GDM1 (cell line): ENCODE results near the gene UBAP2.

ENCODE experiments used
- DNase-seq: peaks from one replicate; lab custom pipeline; 2025; lab: John Stamatoyannopoulos, UW

Gene UBAP2

DNA sequence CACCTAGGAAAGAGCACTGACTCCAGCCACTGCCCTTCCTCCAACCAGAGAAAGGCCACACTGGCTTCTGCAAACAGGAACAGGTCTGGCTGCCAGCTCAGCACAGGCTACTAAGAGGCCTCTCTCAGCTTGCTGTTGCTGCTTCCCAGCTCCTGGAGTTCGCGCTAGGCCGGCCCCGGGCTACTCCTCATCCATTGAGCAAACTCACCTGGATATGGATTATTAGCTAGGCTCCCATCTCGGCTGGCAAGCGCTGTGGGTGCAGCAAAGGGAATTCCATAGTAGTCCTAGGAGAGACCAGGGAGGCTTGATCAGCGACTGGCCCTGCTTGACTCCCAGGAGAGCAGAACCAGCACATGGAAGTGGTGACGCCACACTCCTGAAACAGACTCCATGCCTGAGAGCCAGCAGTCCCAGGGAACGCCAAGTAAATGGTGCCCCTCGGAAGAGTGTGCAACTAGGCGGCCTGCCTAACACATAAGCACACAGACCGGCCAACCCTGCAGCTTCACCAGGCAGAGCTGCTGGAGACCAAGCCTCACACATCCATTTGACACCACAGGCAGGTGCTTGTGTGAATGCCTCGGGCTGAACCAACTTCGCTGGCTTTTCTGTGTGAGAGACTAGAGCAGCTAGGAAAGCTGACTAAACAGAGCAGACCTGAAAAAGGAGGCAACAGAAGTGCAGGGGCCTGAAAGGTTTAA lies 124.5 kb downstream of the UBAP2 start:
- no peak for DNase-seq

DNA sequence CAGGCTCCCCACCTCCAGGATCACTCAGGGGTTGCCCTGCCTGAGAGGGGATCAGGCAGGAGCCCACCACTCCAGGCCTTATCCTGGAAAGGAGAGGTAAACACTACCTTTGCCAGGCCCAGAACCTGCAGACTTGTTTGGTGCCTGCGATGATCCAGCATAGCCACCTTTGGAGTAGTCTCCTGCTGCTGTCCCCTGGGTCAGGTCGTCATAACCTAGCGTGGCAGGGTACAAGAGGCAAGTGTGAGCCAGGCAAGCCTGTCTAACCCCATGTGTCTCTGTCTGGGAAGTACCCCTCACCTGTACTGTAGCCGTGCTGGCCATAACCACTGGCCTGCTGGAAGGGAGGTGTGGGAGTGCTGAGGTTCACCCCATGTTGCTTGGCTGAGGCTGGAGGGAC lies 125.6 kb downstream of the UBAP2 start:
- DNase-seq: no peak

DNA sequence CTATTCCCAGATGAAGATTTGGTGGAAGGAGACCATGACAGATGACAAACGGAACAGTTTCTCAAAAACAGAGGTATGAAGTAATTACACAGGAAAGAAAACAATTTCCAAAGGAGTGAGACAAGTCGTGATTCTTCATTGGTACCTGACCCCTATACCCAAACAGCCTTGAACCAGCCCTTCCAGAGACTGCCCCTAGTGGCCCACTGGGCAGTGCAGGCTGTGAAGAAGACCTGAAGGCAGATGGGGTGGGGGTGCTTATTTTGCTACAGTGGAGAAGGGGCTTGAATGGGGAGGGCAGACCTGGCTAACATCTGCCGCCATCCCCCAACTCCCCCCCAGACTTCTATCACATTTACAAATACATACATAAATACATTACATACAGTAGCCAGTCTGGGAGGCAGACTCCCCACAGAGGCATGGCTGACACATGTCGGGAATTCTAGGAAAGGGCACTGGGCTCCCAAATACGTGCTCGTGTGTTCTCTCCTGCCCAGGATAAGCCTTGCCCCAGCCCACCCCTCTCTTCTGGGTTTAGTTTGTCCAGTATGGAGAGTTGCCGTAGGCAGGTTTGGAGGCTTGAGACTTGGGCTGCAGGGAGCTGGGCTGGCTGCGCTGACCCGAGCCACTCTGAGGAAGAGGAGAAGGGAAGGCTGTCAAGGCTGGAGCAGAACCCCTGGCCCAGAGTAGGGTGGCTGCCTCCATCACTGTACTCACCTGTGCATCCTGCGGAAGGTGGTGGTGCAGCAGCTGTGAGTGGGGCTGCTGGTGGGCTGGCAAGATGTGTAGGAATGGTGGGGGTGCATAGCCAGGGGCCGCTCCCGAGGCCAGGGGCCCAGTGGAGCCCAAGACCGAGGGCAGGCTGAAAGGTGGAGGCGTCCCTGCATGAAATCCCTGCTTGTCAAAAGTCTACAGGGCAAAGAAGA lies 126.5 kb downstream of the UBAP2 start:
- DNase-seq: no peak

DNA sequence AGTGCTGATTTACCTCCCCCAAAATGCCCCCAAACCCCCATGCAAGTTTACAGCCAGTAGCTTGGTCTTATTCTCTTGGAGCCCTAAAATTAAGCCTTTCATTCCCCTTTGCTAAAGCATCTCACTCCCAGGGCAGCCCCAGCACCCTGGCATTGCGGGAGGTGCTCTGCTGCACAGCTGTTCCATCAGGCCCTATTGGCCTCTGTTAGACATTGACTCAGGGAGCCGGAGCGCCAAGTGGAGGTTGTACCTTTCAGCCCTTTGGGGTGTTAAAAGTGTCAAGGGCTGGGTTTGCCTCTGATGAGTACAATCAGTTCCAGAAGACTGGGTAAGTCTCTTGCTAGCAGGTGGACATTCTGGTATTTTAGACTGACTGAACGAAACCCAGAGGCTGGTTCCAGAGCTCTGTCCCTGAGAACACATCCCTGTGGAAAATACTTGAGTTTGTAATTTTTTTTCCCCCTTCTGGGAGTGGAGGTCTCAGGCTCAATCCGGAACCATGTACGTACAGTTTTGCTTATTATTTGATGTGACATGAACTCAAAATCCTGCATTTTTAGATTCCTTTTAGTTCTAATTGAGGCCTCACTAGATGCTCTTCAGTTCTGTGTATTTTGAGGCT lies 129.3 kb downstream of the UBAP2 start:
- no peak for DNase-seq

DNA sequence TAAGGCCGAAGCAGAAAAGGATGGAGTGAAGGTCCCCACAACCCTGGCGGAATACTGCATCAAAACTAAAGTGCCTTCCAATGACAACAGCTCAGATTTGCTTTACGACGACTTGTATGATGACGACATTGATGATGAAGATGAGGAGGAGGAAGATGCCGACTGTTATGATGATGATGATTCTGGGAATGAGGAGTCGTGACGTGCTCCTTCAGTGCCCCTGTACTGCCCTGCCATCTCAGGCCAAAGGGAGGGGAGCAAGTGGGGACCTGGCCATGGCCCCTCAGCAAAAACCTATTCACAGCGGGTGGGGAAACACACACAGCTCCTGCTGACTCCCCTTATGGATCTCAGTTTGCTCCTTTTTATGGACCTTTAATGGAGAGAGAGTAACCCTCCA lies 131.7 kb downstream of the UBAP2 start:
- DNase-seq: no peak

DNA sequence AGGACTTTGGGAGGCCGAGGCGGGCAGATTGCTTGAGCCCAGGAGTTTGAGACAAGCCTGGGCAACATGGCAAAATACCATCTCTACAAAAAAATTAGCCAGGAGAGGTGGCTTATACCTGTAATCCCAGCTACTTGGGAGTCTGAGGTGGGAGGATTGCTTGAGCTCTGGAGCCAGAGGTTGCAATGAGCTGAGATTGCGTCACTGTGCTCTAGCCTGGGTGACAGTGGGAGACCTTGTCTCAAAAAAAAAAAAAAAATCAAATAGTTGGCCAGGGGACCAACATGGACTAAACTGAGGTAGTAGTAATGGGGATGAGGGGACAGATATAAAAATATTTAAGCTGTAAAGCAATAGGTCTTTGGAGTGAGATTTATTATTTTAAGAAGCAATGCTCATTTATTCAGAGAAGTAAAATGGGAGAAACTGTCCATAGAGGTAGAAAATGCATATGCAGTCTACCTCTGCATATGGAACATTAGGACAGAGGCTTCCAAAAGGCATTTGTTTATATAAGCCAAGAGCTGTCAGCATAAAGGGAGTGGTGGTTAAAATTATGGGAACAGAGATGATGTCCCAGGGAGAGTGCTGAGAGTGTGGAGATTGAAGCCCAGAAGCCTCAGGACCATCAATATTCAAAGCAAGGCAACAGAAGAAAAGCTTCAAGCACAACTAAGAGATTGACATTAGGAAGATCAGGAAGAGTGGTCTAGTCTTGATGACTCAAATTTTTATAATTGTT lies 133.6 kb downstream of the UBAP2 start:
- no peak for DNase-seq

DNA sequence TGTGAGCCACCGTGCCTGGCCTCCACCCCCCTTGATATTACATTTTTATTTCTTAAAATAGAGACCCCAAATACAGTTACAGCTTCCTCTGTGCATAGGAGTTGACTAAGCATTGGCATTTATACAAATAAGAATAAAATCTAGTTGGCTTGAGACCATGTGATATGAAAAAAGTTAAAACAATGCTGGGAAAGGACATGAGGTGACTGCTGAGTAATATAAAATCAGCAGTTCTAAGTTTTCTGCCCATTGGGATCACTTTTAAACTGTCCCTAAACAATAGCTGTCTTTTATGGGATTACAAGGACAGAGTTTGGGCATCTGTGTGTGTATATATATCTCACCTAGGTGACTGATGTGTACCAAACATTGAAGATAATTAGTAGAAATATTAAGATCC lies 135.1 kb downstream of the UBAP2 start:
- no peak for DNase-seq

DNA sequence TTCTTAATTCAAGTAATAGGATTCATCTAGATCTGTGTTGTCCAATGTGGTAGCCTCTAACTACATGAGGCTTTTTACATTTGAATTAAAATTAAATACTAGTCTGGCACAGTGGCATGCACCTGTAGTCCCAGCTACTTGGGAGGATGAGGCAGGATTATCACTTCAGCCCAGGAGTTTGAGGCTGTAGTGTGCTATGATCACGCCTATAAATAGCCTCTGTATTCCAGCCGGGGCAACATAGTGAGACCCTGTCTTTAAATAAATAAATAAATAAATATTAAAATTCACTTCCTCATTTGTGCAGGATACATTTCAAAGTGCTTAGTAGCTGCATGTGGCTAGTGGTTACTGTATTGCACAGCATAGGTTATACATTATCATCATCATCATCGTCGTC lies 139.9 kb downstream of the UBAP2 start:
- no peak for DNase-seq

DNA sequence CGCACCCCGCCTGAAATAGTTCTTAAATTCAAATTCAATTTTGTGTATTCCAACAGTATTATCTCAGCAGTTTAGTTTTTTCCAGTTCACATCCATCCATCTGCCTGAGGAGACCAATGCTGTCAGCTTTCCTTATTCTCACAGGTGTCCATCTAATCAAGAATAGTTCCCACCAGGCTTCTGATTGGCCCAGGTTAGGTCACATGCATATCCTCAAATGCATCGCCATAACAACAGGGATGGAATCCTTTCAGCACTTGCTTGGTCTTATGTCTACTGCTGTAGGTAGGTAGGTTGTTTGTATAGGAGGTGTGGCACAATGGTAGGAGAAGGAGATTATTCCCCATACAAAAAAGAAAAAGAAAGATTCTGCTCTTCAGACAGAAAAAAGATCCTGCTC lies 140.6 kb downstream of the UBAP2 start:
- no peak for DNase-seq

DNA sequence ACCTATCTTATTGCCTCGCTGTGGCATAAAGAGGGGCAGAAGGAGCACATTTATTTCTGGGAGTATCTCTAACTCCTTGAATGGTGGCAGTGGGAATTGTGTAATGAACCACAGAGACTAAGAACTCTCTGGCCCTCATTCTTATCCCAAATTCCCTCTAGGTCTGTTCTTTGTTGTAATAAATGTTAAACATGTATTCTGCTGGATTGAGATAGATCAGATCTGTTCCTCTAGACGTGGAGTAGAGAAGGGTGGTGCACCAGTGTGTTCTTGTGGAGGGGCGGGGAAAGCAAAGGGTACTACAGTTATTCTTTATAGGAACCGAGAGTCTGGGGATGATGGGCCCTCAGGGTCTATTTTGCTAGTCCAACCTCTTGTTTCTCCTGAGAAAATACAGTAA lies 141.3 kb downstream of the UBAP2 start:
- DNase-seq: no peak

DNA sequence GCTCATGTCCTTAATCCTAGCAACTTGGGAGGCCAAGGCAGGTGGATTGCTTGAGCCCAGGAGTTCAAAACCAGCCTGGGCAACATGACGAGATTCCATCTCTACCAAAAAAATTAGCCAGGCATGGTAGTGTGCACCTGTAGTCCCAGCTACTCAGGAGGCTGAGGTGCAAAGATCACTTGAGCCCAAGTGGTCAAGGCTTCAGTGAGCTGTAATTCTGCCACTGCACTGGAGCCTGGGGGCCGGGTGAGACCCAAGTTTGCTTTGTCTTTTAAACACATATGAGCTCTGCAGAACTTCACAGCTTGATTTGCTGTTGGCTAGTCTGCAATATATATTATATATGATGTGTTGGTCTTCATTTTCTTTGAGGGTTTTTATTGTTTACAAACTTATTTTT lies 141.9 kb downstream of the UBAP2 start:
- no peak for DNase-seq

DNA sequence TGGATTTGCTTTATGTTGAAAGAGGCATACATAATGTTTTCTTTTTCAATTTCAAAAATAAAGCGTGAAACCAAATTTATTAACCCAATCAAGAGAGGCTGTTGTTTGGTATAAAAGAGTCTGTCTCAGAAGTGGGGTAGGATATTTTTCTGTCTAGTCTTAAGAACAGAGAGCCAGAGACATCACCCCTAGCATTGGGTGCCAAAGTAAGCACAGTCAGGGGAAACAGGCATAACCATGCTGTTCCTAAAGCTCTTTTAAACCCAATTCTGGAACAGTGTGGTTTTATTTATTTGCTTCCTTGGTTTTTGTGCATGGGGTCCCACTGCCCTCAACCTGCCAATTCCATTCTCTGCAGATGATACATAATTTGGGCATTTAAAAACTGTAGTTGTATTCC lies 143.6 kb downstream of the UBAP2 start:
- no peak for DNase-seq

DNA sequence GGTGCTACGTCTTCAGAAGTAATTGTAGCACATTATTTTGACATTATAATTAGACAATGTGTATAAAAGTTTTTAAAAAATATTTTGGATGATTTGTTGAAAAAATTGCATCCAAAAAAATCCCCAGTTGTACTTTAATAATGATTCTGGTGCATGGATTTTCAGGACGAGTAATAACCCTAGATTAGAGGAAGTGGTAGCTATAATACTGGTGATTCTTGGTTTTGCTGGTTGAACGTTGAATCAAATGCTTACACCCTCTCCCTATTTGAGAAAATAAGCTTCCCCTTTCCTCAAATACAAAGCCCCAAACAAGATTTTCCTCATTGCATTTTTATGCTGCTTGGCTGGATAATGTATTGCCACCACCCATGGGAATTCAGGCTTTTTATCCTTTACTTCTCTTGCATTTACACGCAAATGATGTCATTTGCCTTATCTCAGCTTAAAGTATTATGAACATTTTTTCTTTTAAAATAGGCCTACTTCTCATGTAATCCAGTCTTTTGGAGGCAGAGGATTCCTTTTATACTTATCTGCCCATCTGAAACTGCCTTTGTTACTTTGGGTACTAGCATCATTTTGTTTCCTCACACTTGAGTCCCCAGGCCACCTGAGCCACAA lies 145.4 kb downstream of the UBAP2 start:
- DNase-seq: no peak

DNA sequence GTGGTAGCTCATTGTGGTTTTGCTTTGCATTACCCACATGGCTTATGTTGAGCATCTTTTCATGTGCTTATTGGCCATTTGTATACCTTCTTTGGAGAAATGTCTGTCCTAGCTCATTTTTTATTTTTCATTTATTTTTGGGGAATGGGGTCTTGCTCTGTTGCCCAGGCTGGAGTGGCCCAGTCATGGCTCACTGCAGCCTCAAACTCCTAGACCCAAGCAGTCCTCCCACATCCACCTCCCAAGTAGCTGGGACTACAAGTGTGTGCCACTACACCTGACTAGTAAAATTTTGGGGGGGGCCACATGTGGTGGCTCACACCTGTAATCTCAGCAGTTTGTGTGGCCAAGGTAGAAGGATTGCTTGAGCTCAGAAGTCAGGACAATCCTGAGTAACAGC lies 154.4 kb downstream of the UBAP2 start:
- DNase-seq: no peak

DNA sequence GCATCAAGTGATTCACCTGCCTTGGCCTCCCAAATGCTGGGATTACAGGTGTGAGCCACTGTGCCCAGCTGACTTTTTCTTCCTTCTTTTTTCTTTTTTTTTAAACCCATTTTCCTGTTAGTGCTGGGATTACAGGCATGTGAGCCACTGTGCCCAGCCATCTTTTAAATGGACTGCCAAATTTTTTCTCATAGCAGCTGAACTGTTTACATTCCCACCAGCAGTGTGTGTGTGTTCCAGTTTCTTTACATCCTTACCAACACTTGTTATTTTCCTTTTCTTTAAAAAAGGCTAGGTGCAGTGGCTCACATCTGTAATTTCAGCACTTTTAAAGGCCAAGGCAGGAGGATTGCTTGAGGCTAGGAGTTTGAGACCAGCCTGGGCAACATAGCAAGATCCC lies 154.8 kb downstream of the UBAP2 start:
- DNase-seq: no peak

DNA sequence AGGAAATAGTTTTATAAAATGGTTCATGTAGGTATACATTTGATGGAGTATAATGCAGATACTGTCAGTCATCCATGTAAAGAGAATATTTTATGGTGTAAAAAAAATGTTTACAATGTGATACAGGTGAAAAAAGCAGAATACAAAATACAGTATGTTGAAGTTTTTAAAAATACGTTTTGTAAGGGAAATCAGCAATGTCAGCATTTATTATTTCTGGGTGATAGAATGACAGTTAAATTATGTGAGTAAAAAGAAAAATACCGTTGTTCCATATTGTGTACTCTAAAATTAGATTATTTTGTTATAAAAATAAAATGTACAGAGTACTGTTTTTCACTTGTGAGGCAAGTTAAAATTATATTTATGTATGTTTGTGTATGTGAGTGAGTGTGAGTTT lies 162.7 kb downstream of the UBAP2 start:
- no peak for DNase-seq

DNA sequence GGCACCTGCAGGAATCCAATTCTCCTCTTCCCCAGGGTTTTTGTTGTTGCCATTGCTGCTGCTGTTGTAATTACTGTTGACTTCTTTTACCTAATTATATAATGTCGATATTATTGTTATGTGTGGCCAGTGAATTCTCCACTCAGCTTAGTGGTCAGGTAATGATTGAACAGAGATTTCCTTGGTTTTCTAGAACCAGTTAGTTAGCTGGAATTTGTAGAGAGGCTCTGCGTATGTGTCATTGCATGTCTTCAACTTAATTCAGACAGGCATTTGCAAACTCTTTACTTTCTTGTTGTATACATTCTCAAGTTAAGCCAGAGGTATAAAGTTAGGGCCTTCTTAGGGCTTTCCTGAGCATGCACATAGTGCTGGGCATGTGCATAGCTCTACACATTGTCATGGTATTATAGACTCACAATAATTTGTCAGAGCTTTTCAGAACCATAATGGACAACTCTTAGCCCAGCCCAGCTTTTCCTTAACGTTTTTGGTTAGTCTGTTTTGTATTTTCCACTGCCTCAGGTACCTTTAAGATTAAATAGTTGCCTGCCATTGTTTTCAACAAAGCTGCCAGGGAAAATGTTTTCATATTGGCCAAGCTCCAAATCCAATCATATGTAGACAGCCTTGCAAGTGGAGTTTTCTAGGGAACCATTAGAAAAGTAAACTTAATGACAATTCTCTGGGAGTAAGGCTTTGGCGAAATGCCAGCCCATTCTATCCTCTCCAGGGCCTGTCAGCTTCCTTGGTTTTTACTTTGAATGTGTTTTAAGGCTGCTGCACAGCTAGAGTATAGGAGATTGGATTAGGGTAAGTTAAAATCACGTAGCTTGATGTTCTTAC lies 163.6 kb downstream of the UBAP2 start:
- no peak for DNase-seq

DNA sequence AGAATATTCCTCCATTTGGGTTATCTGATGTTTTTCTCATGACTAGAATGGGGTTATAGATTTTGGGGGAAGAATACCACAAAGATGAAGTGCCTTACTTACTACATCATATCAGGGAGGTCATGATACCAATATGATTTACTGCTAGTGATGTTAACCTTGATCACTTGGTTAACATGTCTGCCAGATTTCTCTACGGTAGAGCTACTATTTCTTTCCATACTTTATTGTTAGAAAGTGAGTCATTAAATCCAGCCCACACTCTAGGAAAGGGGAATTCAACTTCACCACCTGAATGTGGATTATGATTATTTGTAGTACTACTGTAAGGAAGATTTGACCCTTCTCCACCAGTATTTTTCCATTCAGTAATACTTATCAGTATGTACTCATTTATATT lies 167.1 kb downstream of the UBAP2 start:
- DNase-seq: no peak

DNA sequence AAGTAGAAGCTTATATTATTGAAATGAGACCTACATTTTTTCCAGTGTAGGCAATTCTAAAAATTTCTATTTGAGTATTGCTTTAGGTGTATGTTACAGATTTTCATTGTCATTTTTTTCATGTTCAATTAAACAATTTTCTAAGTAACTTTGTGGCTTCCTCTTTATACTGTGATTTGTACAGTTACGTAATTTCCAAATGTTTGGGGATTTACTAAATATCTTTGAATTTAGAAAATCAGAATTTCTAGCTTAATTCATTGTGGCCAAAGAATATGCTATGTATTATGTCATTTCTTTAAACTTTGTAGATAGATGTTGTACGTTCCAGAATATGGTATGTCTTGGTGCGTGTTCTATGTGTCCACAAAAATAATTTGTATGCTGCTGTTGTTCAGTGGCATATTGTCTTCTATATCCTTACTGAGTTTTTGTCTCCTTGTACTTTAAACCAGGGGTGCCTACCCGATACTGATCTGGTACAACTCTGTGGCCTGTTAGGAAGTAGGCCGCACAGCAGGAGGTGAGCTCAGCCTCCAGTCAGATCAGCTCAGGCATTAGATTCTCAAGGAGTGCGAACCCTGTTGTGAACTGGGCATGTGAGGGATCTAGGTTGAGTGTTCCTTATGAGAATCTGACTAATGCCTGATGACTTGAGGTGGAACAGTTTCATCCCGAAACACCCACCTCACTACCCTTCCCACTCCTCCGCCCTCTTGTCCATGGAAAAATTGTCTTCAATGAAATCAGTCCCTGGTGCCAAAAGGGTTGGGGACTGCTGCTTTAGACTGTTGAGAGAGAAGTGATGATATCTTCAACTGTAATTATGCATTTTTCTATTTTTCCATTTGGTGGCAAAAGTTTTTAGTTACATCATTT lies 168.2 kb downstream of the UBAP2 start:
- no peak for DNase-seq
